ENCODE results near the gene GPR34.

DNA sequence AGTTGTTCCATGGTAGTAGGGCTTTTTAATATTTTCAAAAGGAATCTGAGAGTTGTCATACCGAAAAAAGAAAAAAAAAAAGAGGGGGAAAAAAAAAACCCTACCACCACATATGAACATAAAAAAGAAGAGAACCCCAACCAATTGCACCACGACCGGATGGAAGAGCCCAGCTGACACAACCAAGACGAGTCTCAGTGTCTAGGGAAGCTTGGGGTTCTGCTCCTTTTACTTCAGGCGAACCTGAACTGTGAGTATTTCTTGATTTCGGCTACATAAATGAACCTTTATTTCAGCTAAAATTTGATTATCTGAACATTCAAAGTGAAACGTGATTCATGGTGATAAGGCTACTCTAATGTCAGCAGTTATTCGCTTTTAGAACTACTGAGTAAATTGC lies at the start of gene GPR34:
- TF ChIP-seq, protein P1, sequence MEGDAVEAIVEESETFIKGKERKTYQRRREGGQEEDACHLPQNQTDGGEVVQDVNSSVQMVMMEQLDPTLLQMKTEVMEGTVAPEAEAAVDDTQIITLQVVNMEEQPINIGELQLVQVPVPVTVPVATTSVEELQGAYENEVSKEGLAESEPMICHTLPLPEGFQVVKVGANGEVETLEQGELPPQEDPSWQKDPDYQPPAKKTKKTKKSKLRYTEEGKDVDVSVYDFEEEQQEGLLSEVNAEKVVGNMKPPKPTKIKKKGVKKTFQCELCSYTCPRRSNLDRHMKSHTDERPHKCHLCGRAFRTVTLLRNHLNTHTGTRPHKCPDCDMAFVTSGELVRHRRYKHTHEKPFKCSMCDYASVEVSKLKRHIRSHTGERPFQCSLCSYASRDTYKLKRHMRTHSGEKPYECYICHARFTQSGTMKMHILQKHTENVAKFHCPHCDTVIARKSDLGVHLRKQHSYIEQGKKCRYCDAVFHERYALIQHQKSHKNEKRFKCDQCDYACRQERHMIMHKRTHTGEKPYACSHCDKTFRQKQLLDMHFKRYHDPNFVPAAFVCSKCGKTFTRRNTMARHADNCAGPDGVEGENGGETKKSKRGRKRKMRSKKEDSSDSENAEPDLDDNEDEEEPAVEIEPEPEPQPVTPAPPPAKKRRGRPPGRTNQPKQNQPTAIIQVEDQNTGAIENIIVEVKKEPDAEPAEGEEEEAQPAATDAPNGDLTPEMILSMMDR (CRISPR knock-in tag; IDR thresholded peaks at IDR 0.05), result no peak
- TF ChIP-seq ZFX (CRISPR knock-in tag; IDR thresholded peaks at IDR 0.05; ENCODE audit: low read depth) (no peak), ZBTB1 (CRISPR knock-in tag; IDR thresholded peaks at IDR 0.05; ENCODE audit: borderline replicate concordance) (no peak), ZNF335 (CRISPR knock-in tag; IDR thresholded peaks at IDR 0.05) (no peak), POLR2A (IDR thresholded peaks at IDR 0.05; ENCODE audit: insufficient read depth in 1 of 2, low read depth in 2 of 2, low read length in 2 of 2) (no peak), EZH2 (conservative IDR thresholded peaks at IDR 0.05; ENCODE audit: low read depth, low read length) (no peak), YEATS2 (CRISPR knock-in tag; IDR thresholded peaks at IDR 0.05; ENCODE audit: borderline replicate concordance) (no peak), ZNF790 (CRISPR knock-in tag; IDR thresholded peaks at IDR 0.05; ENCODE audit: borderline replicate concordance) (no peak), XRCC5 (optimal IDR thresholded peaks at IDR 0.05; ENCODE audit: low read length) (no peak), PAF1 (CRISPR knock-in tag; IDR thresholded peaks at IDR 0.05) (no peak), MXI1 (IDR thresholded peaks at IDR 0.05; ENCODE audit: borderline replicate concordance, low read depth, low read length) (no peak)
- TF ChIP-seq, protein P2, sequence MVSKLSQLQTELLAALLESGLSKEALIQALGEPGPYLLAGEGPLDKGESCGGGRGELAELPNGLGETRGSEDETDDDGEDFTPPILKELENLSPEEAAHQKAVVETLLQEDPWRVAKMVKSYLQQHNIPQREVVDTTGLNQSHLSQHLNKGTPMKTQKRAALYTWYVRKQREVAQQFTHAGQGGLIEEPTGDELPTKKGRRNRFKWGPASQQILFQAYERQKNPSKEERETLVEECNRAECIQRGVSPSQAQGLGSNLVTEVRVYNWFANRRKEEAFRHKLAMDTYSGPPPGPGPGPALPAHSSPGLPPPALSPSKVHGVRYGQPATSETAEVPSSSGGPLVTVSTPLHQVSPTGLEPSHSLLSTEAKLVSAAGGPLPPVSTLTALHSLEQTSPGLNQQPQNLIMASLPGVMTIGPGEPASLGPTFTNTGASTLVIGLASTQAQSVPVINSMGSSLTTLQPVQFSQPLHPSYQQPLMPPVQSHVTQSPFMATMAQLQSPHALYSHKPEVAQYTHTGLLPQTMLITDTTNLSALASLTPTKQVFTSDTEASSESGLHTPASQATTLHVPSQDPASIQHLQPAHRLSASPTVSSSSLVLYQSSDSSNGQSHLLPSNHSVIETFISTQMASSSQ (IDR thresholded peaks at IDR 0.05; ENCODE audit: low read depth), result no peak
- TF ChIP-seq, protein P2 (CRISPR knock-in tag; IDR thresholded peaks at IDR 0.05; ENCODE audit: borderline replicate concordance), result no peak
- TF ChIP-seq, protein P3, sequence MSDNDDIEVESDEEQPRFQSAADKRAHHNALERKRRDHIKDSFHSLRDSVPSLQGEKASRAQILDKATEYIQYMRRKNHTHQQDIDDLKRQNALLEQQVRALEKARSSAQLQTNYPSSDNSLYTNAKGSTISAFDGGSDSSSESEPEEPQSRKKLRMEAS (IDR thresholded peaks at IDR 0.05), result no peak

All from HepG2 (cell line).